Spinal cord (tissue), 10 donors: Measurements from ENCODE around the gene DAPK1. TPM values are rescaled to one million over a fixed set of nuclear protein-coding genes. Genes with fewer than 3 reads are reported as not detected.

Source experiments
- DNase-seq, 6 donors: peaks; one replicate each; pipeline versions ENCODE4 v3.0.0 to v3.0.0-alpha.2; 2013 to 2015; ENCODE audit warnings: low spot score in 6 of 6, low read depth in 4 of 6
- H3K27ac ChIP-seq: one replicate; pipeline ENCODE4 v1.5.1; 2013; ENCODE audit warnings: low read depth, low read length, control low read depth
- H3K27me3 ChIP-seq: one replicate; pipeline ENCODE4 v1.6.1; 2013; ENCODE audit warnings: low read length; ENCODE audit not compliant: control insufficient read depth, insufficient read depth
- H3K36me3 ChIP-seq: one replicate; pipeline ENCODE4 v1.6.1; 2013; ENCODE audit warnings: low read length; ENCODE audit not compliant: control insufficient read depth, insufficient read depth
- H3K4me1 ChIP-seq: one replicate; pipeline ENCODE4 v1.6.1; 2013; ENCODE audit warnings: low read length; ENCODE audit not compliant: control insufficient read depth, insufficient read depth
- H3K4me3 ChIP-seq: one replicate; pipeline ENCODE4 v1.5.1; 2013; ENCODE audit warnings: low read depth, low read length, control low read depth
- H3K9me3 ChIP-seq: one replicate; pipeline ENCODE4 v1.6.1; 2013; ENCODE audit warnings: low read length; ENCODE audit not compliant: control insufficient read depth, insufficient read depth
- WGBS: methylation state at CpG from one replicate; pipeline ENCODE4 v1.1.5; 2013; ENCODE audit warnings: missing lambda C conversion rate; ENCODE audit not compliant: insufficient coverage; 5-methylcytosine and 5-hydroxymethylcytosine counted together
- polyA plus RNA-seq, 2 donors: library from polyadenylated mRNA; unstranded; fragments of 120-200 nt; gene quantifications; one replicate each; pipeline ENCODE4 v1.2.1, GENCODE V29; 2013; ENCODE audit not compliant: insufficient read length in 2 of 2
- total RNA-seq, 2 donors: library from RNA; depleted of rRNA in 1 of 2; stranded (reverse); fragments of 120-200 nt in 1 of 2; fragments of >200 nt in 1 of 2; gene quantifications; one replicate each; pipeline versions ENCODE4 v1.2.3 to v1.2.4, GENCODE V29; 2013 to 2014
- donor health status: healthy.

The DAPK1 gene
- total and polyA plus RNA-seq, 4 donors = 53.3 to 82.6 (median 77.9) TPM

DNA sequence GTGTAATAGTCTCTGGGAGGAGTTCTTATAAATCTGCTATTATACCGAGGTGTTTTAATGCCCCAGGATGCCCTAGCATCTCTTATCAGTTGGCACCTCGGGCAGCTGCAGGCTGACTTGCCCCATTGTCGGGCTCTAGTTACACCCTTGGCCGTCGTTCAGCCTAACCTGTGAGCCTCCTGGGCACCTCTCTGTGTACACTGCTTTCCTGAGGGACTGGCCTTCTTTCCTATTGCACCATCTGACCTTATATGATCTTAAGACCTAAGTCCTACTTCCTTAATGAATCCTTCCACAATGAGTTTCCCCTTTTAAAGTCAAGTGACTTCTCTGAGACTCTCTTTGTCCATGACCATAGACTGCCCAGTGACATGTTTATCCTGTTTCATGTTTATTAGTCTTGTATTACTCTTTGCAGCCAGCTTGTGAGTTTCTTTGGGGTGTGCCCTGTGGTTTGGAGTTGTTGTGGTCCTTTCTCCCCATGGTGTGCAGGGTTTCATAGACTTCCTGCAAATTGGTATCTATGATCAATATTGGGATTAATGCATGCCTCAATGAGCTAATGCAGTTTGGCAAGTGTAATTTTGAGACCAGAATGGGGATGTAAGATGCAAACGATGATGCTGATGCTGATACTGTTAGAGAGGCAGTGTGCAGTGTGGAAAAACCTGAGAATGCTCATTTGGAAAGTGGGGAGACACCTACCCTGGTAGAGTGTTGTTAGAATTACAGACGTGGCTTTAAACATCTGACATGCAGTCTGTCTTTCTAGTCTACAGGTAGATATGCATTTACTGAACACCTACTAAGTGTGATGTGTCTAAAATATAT is 4.9 kb downstream of the DAPK1 start:
- H3K27ac ChIP-seq = no peak overlapping the region
- no peak for DNase-seq
- WGBS = 66% methylated on average over 6 of the region's 7 CpGs
- peaks cover 19% of the 10 kb centered on the region for H3K4me1 ChIP-seq
- no peak overlapping the region for H3K4me3 ChIP-seq
- peaks cover 7% of the 10 kb centered on the region for H3K27me3 ChIP-seq
- peaks cover 10% of the 10 kb centered on the region for H3K36me3 ChIP-seq
- H3K9me3 ChIP-seq = no peaks in the 10 kb centered on the region

GRCh38 chr9:87503430-87503829 is 5.8 kb downstream of the DAPK1 start:
- H3K27ac ChIP-seq = no peak overlapping the region
- WGBS = 80% methylated on average over 2 of the region's 2 CpGs
- H3K4me3 ChIP-seq = no peak overlapping the region
- peaks cover 4% of the 10 kb centered on the region for H3K27me3 ChIP-seq
- H3K36me3 ChIP-seq = peaks cover 12% of the 10 kb centered on the region
- peaks cover 11% of the 10 kb centered on the region for H3K4me1 ChIP-seq
- H3K9me3 ChIP-seq = no peaks in the 10 kb centered on the region
- peak in 1 of 6 donors; percentile 74 for DNase-seq

DNA sequence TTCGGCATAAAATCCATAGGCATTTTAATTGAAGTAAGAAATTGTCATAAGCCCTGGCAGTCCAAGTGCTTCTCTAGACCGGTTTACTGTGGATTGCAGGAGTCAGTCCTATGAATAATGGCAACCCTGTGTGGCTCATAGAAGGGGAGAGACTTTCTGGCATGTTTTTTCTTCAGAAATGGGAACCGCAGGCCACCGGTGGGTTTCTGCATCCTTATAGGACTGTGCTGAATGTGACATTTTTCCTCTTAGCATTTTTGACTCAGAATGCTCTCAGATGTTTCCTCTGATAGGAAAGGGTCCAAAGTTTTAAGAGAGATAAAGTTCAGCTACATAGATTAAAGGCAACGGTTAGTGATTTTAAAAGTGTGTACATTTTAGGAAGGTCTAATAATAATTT is 6.3 kb downstream of the DAPK1 start:
- no peak for DNase-seq
- 80% methylated on average over 4 of the region's 5 CpGs for WGBS
- no peak overlapping the region for H3K27ac ChIP-seq
- no peaks in the 10 kb centered on the region for H3K9me3 ChIP-seq
- H3K4me1 ChIP-seq = peaks cover 10% of the 10 kb centered on the region
- H3K4me3 ChIP-seq = no peak overlapping the region
- peaks cover 2% of the 10 kb centered on the region for H3K27me3 ChIP-seq
- peaks cover 12% of the 10 kb centered on the region for H3K36me3 ChIP-seq

GRCh38 chr9:87504938-87505337 is 7.3 kb downstream of the DAPK1 start:
- no peaks in the 10 kb centered on the region for H3K9me3 ChIP-seq
- H3K27ac ChIP-seq = no peak overlapping the region
- H3K36me3 ChIP-seq = peaks cover 18% of the 10 kb centered on the region
- DNase-seq = no peak
- H3K4me1 ChIP-seq = peaks cover 17% of the 10 kb centered on the region
- H3K27me3 ChIP-seq = peaks cover 4% of the 10 kb centered on the region
- H3K4me3 ChIP-seq = no peak overlapping the region

DNA sequence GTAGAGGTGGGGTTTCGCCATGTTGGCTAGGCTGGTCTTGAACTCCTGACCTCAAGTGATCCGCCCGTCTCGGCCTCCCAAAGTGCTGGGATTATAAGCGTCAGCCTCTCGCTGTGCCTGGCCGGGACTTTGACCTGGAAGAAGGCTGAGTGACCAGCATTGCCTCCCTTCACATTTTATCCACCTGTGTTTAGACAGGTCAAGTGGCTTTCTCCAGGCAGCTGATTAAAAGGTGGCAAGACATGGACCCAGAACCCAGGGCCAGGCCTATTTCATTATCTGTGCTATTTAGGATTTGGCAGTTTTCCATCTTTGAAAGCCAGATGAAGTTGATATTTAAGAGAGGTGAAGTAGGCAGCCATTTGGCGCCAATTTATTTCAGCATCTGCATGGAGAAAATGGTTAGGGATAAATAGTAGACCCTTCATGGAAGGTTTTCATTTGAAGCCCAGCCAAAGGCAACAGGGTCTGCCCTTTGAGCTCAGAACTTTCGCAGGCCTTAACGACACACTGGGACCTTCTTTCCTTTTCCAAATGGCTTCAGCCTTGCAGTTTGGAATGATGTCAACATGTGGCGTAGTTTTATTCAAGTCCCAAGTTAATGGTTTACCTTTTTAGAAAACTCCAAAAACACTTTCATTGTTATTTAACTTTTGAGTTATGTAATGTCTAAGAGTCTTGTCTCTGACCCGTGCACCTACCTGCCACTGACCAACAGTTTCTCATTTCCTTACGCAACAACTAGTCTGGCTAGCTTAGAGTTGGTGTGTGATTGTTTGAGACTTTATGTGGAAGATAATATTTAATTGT is 8.4 kb downstream of the DAPK1 start:
- Histone ChIP-seq H3K36me3 (peaks cover 18% of the 10 kb centered on the region), H3K27me3 (peaks cover 7% of the 10 kb centered on the region), H3K4me1 (peaks cover 22% of the 10 kb centered on the region), H3K4me3 (no peak overlapping the region), H3K9me3 (no peaks in the 10 kb centered on the region), H3K27ac (no peak overlapping the region)
- 97% methylated on average over 7 of the region's 13 CpGs for WGBS
- DNase-seq = no peak

- Histone ChIP-seq H3K4me3 (no peak overlapping the region), H3K36me3 (peaks cover 16% of the 10 kb centered on the region), H3K4me1 (peaks cover 22% of the 10 kb centered on the region), H3K9me3 (no peaks in the 10 kb centered on the region), H3K27me3 (peaks cover 10% of the 10 kb centered on the region), H3K27ac (no peak overlapping the region)
- peak in 1 of 6 donors; percentile 75 for DNase-seq
- WGBS = 100% methylated on average over 1 of the region's 4 CpGs
Observed at GRCh38 chr9:87507576-87507975, 9.9 kb downstream of the DAPK1 start.

GRCh38 chr9:87510252-87510683 is 12.6 kb downstream of the DAPK1 start:
- Histone ChIP-seq H3K4me1 (peaks cover 28% of the 10 kb centered on the region), H3K36me3 (peaks cover 16% of the 10 kb centered on the region), H3K4me3 (no peak overlapping the region), H3K9me3 (no peaks in the 10 kb centered on the region), H3K27me3 (peaks cover 10% of the 10 kb centered on the region), H3K27ac (no peak overlapping the region)
- DNase-seq = no peak
- WGBS = 100% methylated on average over 1 of the region's 4 CpGs

- peak in 5 of 6 donors; percentile 76 to 92 (median 82) for DNase-seq
- H3K9me3 ChIP-seq = no peaks in the 10 kb centered on the region
- H3K27ac ChIP-seq = no peak overlapping the region
- 17% methylated on average over 3 of the region's 4 CpGs for WGBS
- peaks cover 14% of the 10 kb centered on the region for H3K36me3 ChIP-seq
- H3K27me3 ChIP-seq = peaks cover 13% of the 10 kb centered on the region
- H3K4me3 ChIP-seq = no peak overlapping the region
- peaks cover 41% of the 10 kb centered on the region for H3K4me1 ChIP-seq
Observed at GRCh38 chr9:87512311-87512710, 14.6 kb downstream of the DAPK1 start.

DNA sequence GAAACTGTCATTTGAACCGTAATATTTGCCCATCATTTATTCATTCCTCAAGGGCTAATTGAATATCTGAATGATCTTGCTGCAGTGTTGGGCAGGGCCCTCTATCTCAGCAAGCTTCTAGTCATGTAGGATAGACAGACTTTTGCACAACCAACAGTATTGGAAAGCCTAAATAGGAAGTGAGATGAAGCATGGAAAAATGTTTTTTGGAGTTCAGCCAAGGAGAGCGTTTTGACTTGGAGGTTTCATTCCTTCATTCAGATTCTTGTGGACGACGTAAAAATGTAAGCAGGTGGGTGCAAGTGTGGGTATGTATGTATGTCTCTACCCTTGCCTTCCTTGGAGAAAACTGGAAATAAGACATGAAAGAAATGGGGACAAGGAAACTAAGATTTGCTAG is 15.5 kb downstream of the DAPK1 start:
- Histone ChIP-seq H3K4me1 (peaks cover 41% of the 10 kb centered on the region), H3K27me3 (peaks cover 13% of the 10 kb centered on the region), H3K9me3 (no peaks in the 10 kb centered on the region), H3K27ac (no peak overlapping the region), H3K4me3 (no peak overlapping the region), H3K36me3 (peaks cover 10% of the 10 kb centered on the region)
- DNase-seq = no peak
- WGBS = 68% methylated on average over 3 of the region's 4 CpGs
